HK-2 (cell line): ENCODE results near the gene SLC29A1.
A peak's percentile ranks its signal among the peaks of the same experiment; 100 is the strongest.

ENCODE experiments used
- DNase-seq: peaks from one replicate; pipeline ENCODE4 v3.0.0-alpha.2; 2018; ENCODE audit not compliant: unreplicated experiment

Gene SLC29A1

DNA sequence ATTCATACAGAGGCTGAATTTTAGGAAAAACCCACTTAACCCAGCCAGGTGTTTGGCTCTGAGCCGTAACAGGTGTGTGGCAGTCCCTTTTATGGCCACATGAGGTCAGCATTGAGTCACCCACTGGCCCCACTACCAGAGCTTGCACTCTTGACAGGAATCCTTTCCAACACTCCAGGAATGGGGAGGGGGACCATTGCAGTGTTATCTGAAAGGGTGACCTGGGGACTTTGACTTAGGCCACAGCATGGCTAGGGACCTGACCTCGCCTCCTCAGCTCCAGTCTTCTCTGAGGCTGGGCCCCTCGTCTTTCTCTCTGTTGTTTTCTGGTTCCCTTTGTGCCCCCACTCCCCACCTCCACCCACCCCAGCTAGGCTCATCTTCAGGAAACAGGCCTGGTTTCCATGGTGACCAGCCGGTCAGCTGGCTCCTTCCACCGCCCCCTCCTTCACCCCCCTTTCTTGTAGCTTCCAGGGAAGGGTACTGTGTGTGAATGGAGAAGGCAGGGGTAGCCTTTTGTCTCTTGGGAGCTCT is 44.8 kb downstream of the SLC29A1 start:
- DNase-seq, result peak; percentile 56

DNA sequence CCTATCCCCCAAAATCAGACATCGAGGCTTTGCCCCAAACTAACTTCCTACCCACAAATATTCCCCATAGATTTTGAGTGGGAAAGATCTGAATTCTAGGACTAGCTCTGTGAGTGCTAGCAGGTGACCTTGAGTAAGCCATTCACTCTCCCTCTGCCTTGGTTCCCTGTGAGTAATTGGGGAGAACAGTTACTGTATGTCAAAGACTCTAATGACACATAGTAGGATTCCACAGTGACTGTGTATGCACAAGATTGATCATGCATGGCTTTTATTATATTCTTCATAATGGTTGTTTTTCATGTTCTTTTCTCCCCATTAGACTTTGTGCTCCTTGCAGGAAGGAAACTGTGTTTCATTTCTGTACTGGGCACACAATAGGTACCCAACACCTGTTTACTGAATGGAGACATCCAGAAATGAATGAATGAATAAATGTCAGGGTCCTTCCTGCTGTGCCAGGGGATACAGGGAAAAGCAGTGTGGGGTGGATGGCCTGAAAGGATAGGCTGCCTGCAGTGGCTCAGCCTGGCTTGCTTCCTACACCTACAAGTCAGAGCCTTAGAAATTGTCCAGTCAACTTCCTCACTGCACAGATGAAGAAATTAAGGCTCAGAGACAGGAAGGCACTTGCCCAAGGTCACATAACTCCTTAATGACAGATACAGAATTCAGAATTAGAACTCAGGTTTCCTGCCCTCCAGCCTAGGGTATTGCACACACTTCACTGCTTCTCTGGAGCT is 46.0 kb downstream of the SLC29A1 start:
- DNase-seq, result no peak

DNA sequence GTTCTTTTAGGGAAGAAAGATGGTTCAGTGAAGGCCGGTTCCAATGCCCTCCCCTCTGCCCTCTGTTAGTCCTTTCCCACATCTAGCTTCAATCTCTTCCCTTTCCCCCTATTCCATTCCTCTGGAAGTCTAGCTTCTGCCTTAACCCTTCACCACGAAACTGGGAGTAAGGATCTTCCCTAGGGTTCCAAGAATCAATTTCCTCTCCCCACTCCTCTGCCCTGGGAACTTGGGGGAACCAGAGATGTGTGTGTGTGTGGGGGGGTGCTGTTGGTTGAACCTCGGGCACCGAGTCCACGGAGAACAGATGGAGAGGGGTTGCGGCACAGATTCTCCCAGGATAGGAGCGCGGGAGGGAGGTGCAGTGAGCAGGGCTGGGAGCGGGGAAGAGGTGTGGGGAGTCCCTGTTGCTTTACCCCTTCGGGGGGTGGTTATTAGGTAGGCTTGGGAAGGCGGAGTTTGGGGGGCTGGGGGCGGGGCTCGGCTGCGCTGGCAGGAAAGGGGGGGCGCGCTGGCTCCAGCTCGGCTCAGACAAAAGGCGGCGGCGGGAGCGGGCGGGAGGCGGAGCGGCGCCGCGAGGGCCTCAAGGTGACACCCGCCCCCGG is 46.6 kb downstream of the SLC29A1 start, which contains the start of gene TMEM151B:
TSS of gene TMEM151B (plus strand) at position 530 of the 605 bp plus-strand sequence. CDS start 293 bp downstream, outside the sequence.
- no peak for DNase-seq

- no peak for DNase-seq
These were observed 47.4 kb downstream of the SLC29A1 start for GRCh38 chr6:44270526-44271405.

DNA sequence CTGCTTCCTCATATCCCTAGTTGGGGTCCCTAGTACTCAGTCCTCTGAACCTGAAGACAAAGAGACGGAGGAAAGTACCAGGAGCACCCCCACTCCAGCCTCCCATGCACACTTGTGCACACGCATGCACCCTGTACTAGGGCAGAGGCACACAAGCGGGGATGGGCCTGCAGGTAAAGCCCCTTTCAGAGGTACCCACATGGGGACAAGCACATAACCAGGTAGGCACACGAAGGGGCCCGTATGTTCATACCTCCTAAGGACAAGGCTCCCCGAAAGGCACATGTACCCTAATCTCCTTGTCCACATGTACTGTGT is 48.0 kb downstream of the SLC29A1 start:
- no peak for DNase-seq

GRCh38 chr6:44271914-44272313 is 48.5 kb downstream of the SLC29A1 start:
- no peak for DNase-seq

GRCh38 chr6:44272529-44272928 is 49.1 kb downstream of the SLC29A1 start:
- DNase-seq, result no peak

DNA sequence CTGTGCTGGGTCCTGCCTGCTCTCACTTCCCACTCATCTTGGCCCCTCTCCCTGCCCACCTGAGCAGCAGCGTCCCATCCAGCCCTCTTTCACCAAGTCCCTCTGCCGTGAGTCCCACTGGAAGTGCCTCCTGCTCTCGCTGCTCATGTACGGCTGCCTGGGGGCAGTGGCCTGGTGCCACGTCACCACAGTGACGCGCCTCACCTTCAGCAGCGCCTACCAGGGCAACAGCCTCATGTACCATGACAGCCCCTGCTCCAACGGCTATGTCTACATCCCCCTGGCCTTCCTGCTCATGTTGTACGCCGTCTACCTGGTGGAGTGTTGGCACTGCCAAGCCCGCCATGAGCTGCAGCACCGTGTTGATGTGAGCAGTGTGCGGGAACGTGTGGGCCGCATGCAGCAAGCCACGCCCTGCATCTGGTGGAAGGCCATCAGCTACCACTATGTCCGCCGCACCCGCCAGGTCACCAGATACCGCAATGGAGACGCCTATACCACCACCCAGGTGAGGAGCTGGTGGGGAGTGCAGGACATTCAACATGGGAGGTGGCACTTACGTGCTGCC is 49.7 kb downstream of the SLC29A1 start:
- DNase-seq, result no peak

- no peak for DNase-seq
These were observed 50.2 kb downstream of the SLC29A1 start for GRCh38 chr6:44273617-44274016.

- no peak for DNase-seq
These were observed 51.9 kb downstream of the SLC29A1 start for GRCh38 chr6:44275271-44275748.

- no peak for DNase-seq
These were observed 52.6 kb downstream of the SLC29A1 start for GRCh38 chr6:44275749-44276648.

DNA sequence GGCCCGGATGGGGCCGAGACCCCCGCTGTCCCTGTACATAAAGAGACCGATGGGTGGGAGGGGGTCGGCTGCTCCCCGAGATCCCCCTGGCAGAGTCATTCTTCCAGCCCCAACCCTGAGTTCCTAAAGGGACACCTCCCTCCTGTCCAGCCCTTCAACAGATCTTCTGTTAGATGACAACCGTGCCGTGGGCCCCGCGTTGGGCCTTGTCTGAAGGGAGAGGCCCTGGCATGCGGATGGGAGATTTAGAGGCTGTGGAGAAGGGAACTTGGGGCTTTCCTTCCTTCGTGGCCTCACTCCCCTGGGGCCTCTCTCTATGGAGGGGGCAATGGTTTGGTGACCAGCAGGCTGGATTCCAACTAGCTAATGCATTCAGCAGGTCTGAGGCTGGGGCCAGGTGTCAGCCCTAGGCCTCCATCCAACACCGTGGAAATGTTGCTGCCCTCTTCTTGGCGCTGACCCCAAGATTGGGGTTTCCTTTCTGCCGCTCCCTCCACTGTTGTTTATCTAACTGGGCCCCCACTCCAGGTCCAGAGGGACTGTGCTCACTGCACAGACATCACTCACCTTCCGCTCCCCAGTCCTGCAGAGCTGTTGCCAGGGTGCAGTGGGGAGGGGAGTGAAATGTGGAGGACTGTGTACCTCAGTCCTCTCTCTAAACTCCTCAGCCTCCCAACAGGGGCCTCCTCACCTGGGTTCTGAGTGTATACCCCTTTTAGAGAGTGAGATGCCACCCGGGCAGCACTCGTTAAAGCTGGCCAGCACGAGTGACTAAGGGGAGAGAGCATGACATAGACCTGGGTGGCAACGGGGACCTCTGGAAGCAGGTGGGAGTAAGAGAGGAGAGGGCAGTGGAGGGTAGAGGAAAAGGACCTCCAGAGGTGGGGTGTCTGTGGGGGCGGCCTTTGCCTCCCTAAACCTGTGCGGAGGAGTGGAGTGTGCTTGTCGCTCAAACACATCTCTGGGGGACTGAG is 53.6 kb downstream of the SLC29A1 start:
- DNase-seq, result no peak

- no peak for DNase-seq
These were observed 54.4 kb downstream of the SLC29A1 start for GRCh38 chr6:44277763-44278162.

DNA sequence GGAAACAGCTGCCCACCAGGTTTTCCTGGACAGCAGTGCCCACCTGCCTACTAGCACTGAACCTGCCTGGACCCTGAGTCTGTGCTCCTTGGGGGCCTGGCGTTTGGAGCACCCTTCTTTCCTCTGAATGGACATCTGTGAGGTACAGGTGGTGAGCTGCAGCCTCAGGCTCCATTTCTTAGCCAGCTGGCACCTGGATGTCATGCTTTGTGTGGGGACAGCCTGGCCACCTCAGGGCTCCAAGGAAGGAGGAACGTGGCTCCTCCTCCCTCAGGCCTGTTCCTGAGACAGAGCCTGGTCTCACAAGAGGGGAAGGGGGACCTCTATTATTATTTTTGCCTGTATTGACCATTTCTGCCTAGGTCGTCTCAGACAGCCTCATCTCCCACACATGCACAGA is 54.9 kb downstream of the SLC29A1 start:
- no peak for DNase-seq

- DNase-seq, result no peak
These were observed 55.6 kb downstream of the SLC29A1 start for GRCh38 chr6:44278774-44279697.
